Measurements from ENCODE around the gene LGI1.

Gene LGI1

DNA sequence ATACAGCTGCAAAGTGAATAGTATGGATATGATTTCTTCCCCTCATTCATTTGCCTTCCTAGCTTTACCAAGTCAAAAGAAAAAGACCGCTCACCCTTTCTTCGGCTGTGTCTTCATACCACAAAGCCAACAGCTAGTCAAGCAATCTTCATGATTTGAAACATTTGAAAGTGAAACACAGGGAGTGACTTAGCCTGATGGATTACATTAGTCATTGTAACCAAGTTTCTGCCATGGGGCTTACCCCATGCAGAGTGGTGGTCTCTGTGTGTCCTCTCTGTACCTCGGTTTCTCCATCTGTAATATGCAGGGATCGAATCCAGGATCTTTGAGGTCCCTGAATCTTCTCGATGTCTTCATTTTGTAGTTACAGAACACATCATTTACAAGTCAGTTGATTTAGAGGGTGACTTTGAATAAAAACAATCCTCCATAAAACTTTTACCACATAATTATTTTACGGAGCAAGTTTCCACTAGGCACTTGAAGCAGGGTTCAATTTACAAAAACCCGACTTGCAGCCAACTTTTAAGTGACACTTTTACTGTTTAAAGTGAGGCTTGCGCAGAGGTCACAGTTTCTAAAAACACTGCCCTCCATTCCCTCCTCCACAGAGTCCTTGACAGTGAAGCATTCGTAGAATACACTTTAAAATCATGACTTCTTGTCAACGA lies 2.2 kb upstream of the LGI1 start:
- no peak for DNase-seq

DNA sequence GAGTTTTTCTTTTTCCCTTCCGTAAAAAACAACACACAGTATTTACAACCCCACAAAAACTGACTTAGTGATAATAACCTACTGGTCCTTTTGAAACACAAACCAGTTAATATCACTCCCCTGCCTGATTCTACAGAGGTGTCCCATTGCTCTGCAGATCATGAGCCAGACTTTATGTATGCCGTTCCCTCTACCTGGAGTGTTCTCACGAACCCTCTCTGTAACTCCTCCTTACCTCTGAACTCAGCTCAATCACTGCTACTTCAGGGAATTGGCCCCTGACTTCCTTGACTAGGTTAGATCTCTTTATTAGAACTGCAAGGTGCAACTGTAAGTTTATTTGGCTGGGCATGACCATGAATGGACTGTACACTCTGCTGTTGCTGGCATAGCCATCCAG lies 1.6 kb upstream of the LGI1 start:
- DNase-seq, result no peak

DNA sequence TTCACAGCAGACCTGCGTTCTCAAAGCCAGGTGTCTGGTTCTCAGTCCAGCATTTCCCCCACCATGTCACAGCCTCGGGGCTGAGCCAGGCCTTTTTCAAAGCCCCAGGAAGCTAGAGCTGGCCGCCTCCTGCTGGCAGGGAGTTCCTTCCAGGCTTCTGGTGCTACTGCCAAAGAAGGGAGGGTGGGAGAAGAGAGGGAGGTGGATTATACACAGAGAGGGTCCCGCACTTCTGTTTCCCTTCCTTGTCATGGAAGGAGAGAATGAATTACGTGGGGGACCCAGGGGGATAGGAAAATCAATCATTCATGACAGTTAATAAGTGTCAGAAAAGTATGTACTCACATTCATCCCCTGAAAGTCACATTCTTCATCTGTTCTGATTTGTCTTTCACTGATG lies 600 bp upstream of the LGI1 start:
- DNase-seq, result no peak

DNA sequence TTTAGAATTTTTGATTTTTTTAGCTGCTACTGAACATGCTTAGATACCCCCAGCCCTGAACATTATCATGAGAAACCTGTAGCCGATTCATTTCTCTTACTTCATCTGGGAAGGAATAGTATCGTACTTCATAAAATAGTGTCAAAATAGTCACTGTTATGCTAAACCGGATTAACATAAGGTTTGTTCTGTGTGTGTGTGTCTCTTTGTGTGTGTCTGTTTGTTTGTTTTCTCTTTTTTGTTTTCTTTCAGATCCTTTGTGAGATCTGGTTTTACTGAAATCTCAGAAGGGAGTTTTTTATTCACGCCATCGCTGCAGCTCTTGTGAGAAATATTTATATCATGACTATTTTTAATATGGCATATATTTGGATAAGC lies 761 bp downstream of the LGI1 start:
- DNase-seq, result no peak

DNA sequence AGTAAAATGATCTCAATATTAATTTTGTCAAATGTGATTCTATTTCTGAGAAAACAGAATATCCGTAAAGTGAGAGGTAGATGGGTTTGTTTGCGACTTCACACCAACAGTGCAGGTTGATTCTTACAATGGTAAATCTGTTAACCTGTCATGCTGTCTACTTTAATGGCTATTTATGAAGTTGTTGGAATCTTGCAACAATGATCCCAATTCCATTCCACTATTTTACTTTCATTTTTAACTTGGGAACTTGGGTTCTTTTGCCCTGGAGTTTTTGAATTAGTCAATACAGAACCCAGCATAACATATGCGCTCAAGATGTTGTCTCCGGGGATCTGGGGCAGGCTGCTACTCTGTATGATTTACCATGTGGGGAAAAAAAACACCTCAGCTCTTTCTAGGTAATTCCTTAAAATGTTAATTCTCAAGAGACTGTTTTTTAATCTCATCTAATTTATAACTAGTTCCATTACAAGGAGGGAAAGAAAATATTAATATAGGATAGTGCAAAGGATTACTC lies 1.2 kb downstream of the LGI1 start:
- DNase-seq, result no peak

DNA sequence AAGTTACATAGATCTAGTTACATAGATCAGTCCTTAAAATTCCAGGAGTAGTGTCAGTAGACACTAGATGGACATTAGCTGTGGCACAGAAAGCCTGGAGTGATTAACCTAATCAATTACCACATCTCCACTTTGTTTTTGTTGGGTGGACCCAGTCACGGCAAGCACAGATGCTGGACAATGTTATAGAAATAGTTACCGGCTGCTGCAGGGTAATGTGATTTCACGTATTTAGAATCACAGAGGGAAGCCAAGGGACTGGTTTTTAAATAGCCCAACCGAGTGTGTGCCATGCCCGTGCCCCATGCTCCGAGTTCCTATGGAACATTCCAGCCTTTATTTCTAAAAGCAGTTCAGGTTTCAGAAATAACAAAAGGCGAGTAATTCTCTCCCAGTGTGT lies 2.8 kb downstream of the LGI1 start:
- DNase-seq, result no peak

DNA sequence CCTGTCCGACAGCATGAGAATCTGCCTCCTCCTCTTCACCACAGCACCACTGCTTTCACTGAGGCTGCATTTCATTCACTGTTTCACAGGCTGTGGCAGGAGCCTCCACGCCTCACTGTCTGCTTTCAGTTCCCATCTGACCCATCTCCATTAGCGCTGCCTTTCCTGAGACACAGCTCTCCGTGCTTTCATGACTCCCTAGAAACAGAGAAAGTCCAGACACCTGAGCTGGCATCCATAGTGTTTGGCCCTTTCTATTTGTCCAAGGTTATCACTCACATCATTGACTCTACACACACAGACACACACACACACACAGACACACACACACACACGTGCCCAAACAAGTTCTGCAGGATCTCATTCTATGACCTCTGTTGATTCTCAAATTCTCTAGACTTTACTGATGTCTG lies 5.2 kb downstream of the LGI1 start:
- no peak for DNase-seq

DNA sequence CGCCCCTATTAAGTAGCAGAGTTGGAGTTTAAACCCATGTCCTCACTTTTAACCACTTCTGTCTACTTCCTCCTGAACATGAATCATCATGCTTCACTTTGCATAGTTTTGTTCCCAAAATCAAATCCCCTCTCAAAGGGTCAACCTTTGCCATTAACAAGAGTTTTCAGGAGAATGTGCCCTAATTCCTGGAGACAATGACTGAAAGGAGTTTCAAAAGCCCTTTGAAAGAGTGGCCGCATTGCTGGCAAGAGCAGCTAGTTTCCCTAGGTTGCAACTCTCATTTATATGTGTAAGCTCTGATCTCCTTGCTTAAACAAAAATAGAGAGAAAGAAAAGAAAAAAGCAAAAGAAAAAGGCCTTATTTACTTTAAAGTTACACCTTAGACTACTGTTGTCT lies 9.2 kb downstream of the LGI1 start:
- no peak for DNase-seq

DNA sequence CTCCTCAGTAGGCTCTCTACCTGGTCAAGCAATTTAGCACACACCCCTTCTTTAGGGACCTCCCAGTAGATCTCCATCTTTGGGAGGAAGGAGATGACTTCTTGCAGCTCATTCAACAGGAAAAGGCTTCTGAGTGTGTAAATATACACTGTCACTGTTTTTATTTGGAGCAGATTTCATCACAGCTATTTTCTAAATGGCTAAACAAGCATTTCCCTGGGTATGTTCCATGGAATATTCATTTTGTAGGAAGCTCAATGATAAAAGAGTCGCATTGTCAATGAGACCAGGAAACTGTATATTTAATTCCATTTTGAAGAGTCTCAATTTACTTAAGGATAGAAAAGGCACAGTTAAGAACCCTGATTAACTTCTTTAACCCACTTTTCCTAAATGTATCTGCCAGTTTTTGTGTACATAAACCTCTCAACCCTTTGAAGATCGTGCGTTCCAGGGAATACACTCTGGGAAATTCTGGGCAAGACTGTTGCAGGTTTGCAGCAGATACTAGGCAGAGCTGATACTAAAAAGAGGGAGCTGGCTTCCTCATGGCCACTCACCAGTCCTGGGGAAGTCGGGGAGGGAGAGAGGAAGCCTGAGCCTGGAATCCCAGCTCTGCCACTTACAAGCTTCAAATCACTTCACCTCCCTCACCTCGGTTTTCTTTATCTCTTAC lies 10.1 kb downstream of the LGI1 start:
- no peak for DNase-seq

DNA sequence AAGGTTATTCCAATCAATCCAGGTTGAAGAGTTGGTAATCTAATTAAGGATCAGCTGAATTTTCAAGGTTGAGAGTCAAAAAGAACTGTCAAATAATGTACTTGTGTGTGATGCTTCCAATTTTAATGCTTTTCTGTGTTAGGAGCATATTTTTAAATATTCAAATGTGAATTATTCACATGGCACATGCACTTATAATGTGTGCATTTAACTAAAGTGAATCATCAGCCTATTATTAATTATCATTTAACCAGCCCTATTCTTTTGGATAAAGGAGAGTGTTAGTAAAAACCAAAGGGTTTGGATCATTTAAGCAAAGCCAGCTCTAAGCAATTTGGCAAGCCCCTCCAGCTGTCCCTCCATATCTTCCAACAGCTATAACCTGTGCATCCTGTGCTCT lies 11.2 kb downstream of the LGI1 start:
- no peak for DNase-seq

DNA sequence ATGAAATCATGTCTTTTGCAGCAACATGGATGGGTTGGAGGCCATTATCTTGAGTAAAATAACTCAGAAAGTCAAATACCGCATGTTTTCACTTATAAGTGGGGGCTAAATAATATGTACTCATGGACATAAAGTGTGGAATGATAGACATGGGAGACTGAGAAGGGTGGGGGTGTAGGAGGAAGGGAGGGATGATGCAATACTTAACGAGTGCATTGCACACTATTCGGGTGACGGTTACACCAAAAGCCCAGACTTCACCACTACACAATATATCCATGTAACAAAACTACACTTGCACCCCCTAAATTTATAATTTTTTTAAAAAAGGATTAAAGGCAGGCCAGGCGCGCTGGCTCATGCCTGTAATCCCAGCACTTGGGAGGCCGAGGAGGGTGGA lies 13.6 kb downstream of the LGI1 start:
- DNase-seq, result no peak

DNA sequence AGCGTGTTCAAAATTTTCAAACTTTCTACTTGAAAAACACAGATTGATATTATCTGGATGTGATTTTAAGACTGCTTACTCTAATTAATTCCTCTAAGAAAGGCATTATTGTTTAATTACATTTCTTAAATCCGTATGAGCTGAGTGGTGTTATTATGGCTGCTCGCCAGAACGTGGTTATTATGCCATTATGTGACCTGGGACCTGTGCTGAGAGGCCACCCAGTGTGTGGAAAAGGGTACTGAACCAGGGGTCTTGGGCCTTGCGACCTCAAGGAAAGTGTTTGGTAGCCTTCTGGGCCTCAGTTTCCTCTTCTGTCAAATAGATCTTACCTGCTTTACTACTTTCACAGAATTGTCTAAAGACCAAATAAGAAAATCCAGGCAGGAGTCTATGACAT lies 15.4 kb downstream of the LGI1 start:
- DNase-seq, result no peak

DNA sequence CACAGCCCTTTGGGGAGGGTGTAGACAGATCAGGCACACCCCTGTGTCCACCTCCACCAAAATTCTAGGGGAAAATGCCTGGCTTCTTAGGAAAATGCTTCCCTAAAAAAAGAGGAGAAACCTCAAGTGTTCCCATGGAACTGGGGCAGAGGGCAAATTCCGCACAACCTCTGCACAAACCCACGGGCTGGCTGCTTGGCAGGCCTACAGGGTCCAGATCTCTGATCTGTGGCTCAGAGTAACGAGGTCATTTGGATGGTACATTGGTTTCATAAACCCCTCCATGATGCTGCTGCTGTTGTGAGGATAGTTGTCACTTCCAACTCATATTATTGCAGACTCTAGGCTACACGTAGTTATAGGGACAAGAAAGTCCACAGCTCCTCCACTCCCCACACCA lies 16.0 kb downstream of the LGI1 start:
- no peak for DNase-seq

DNA sequence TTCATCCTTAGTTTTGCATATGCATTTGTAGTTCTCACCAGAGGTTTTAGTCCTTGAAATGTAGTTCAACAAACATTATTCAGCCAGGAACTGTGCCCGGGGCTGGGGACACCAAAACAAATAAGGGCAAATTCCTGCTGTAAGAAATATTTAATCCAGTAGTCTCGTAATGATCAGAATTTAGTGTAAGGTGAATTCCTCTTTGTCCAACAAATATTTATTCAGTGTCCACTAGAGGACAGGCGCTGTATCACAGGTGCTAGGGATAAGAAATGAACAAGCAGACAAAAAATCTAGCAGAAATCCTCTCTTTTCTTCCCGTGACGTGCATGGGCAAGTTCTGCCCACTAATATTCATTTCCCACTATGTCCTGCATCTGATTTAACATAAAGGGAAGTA lies 17.6 kb downstream of the LGI1 start:
- DNase-seq, result no peak

DNA sequence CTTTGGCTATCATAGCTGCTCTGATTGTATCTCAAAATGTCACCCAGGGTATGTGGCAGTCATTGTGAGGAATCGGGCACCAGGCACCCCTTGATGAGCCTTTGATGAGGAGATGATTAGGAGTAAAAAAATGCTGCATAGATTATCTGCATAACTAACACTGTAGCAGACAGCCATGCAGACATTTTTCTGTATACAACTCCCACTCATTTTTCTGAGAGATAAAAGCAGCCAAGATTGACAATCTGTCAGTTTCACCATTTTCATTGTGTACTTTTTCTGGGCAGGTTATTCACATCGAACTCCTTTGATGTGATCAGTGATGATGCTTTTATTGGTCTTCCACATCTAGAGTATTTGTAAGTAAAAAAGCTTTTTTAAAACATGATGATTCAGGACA lies 19.4 kb downstream of the LGI1 start:
- no peak for DNase-seq

DNA sequence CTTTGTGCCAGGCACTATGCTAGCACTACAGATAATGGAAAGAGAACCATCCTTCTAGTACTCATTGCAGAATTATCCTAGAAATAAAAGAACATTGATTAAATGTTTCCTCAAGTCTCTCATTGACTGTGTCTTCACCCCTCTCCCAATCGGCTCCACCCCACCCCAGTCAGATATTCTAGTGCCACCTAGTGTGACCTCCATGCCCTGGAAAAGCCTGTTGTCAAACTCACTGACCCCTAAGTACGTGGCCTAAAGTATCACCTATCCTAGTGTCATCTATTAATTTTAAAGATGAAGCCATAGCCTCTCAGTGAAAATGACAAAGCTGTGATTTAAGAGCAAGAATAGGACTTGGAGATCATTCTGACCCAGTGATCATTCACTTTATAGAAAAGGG lies 26.3 kb downstream of the LGI1 start:
- DNase-seq, result no peak

DNA sequence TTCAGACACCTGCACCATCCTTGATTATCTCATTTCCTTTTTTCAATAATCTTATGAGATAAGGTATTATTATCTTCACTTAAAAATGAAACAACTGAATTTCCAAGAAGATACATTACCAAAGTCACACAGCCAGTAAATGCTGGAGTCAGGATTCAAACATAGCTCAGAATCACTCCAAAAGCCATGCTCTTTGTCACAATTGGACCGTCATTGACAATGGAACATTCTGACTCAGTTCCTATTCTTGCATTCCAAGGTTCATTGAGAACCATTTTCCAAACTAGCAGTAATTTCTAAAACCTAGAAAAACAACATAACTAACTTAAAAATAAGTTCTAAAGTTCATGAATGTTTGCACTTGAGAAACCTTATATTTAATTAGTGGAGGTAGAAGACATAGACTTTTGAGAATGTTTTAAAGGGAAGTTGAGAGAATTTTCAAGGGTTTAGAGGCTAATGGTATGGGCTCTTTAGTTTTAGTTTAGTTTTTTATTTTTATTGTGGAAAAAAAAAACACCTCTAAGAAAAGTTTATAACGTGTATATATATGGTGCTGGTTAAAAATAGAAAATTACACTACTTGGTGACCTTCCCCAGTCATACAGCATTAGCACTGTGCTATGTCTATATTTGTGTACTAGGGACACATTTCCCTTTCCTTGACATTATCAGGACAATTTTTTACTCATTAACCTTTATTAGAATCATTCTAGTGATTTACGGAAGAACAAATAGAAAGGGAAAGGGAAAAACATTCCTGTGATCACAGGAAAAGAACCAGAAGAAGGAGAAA lies 30.9 kb downstream of the LGI1 start:
- DNase-seq, result no peak

DNA sequence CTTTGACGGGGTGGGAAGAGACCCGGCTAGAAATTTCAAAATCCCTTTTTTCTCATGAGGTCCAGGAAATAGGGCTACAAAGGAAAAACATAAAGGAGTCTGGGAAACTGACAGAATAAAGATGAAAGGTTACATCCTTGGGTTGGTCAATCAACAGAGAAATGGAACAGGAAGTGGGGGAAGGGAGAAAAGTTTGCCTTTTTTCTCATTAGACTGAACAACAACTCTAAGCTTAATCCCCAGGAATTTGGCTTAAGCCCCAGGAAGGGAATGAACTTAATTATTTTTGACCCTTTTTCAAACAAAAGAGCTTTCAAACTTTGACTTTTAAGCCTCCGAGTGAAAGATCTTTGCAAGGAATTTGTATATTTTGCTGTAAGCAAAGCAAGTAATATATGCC lies 32.7 kb downstream of the LGI1 start:
- no peak for DNase-seq

DNA sequence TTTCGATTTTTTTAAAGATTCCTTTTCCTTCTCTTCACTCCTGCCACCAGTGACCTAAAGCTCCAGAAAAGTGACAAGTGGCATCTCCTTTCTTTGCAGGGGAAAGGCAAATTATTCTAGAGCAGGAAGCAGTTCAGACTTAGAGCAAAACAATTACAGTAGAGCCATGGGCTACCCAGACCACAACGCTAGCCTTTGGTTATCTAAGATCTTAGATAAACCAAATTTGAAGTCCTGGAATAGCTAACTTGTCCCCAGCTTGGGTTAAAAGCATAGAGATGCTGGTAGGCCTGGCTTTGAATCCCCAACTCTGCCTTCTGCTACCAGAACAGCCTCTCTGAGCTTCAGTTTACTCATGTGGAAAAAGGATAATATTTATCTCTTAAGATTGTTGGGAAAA lies 38.4 kb downstream of the LGI1 start:
- no peak for DNase-seq

DNA sequence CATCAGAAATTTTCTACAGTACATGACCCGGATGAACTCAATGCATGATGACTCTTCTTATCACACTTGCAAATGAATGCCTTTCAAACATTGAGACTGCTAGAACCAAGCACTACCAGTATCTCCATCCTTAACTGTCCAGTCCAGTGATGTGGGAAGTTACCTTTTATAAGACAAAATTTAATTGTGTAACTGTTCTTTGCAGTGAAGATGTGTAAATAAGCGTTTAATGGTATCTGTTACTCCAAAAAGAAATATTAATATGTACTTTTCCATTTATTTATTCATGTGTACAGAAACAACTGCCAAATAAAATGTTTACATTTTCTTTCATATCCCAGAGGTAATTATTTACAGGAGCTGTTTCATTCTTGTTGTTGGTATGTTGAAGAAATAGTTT lies 40.1 kb downstream of the LGI1 start:
- no peak for DNase-seq

DNA sequence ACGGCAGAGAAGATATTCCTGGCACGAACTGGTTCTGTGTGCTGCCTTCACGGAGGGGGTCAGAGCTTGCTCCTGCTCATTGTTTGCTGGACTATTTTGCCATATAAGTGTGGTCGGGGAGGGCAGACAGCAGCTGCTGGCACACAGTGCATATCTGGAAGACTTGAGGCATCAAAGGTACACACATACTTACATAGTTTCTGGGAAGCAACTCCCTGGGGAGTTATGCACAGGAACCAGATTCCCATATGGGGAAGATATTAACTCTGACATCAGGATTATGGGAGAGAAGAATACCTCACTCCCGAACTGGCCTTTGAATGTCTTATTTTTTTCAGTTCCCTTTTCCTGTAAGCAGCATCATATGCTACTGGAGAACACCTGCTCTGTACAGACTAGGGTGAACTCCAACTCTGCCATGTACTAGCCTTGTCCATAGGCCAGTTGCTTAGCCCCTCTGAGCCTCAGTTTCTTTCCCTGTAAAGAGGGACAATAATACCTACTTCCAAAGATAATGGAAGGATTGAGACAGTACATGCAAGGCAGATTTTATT lies 41.5 kb downstream of the LGI1 start:
- no peak for DNase-seq

DNA sequence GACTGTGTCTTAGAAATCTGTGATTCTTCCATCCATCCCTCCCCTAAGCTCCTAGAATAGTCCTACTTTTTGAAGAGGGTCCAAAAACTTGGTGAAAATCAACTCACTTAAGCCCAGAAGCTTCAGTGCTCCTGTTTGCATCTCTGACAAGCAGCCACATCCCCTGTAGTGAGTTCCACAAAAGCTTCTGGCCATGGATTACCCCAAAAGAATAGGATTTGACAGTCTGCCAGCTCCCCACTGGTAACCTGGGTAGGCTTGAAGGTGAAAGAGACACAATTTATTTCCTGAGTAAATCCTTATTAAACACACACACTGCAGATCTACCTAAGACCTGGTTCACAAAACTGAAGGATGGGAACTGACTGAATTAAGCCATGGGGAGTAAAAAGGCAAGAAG lies 46.5 kb downstream of the LGI1 start:
- no peak for DNase-seq

DNA sequence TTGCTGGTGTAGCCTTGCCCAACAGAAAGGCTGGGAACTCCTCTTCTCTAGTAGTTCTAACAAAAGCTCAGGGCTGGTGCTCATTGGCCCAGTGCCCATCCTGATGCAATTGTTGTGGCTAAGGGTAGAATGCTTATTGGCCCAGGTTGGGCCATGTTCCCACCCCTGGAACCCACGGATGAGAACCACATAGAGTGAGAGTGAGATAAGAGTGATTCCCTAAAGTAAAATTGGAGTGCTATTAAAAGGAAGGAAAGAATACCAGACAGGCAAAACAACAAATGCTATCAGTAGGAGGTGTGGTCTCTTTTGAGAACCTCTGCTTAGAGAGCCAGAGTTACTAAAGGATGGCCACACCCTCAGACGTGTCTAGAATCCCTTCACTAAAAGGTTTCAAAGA lies 49.2 kb downstream of the LGI1 start:
- no peak for DNase-seq

DNA sequence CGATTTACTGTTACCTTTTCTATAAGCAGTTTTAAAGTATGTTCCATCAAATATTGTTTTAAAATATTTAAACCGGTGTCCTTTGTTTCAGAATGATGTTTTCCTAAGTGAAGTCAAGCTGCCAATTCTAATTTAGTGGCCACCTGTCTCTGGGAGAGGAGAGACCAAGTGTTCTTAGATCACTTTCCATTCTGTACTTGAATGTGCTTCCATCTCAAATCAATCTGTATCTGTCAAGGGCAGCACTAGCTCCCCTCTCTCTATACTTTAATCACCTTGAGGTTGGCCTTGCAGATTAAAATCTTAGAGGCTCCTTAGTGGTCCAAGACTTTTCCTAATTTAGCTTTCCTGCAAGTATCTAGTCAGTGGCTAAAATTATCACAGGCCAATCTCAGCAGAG lies 49.6 kb downstream of the LGI1 start:
- DNase-seq, result no peak
